NCI-H510A (cell line): ENCODE results near the gene CSMD2.
A peak's percentile ranks its signal among the peaks of the same experiment; 100 is the strongest.

ENCODE experiments used
- DNase-seq: peaks from one replicate; lab custom pipeline; 2025; lab: John Stamatoyannopoulos, UW

Gene CSMD2

GRCh38 chr1:33997127-33998036 lies 167.6 kb downstream of the CSMD2 start:
- DNase-seq = no peak

DNA sequence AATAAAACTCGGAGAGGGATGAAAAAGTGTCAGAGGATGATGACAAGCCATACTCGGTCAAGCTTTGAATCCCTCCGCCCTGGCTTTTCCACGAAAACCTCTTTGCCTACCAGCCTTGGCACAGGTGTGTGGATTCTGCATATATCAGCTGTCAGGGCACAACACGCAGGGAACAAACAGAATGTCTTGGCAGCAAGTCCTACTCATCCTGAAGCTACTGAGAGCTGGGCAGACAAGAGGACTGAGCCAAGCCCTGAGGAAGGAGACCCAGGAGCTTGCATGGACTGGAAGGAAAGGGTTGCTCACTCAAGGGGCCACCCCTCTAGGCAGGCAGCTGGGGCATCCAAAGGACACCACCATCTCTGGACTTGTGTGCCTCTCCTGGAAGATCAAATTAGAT lies 168.7 kb downstream of the CSMD2 start:
- no peak for DNase-seq

DNA sequence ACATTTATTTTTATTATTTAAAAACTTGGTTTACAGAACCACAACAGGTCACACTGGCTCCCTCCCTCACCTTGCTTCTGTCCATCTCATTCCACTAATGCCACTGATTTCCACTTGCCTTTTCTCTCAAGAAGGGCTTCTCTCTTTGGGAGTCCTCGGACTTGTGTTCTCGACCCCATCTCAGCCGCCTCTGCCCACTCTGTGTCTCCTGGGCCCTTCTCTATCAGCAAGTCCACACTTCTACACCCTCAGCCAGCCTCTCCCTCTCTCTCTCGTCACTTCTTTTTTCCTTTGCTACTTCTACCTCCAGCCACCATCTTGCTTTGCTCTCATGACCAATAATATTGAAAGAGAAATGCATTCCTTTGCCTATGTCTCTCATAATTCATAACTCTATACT lies 171.7 kb downstream of the CSMD2 start:
- no peak for DNase-seq

- DNase-seq = no peak
These were observed 174.7 kb downstream of the CSMD2 start for GRCh38 chr1:33990281-33990680.

GRCh38 chr1:33988161-33988560 lies 176.9 kb downstream of the CSMD2 start:
- no peak for DNase-seq

GRCh38 chr1:33986390-33987095 lies 178.5 kb downstream of the CSMD2 start:
- no peak for DNase-seq

DNA sequence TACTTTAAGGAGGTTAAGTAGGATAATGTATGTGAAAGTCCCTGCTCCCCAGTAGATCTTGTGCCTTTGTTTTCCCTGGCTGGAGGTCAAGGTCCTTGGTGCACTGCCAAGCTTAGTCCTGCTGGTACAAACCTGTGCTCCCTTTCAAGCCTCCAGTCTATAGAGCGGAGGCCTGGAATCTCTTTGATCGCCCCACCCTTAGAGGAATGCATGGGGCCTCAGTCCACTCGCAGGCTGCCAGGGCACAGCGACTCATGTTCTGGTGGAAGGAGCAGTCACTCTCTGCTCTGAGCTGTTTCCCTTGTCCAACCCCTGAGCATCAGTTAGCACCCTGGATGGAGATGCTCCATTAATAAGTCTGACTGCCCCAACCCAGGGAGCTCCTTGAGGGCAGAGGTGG lies 179.4 kb downstream of the CSMD2 start:
- no peak for DNase-seq

- DNase-seq = no peak
These were observed 180.0 kb downstream of the CSMD2 start for GRCh38 chr1:33984906-33985565.

GRCh38 chr1:33982419-33982818 lies 182.6 kb downstream of the CSMD2 start:
- DNase-seq = no peak

DNA sequence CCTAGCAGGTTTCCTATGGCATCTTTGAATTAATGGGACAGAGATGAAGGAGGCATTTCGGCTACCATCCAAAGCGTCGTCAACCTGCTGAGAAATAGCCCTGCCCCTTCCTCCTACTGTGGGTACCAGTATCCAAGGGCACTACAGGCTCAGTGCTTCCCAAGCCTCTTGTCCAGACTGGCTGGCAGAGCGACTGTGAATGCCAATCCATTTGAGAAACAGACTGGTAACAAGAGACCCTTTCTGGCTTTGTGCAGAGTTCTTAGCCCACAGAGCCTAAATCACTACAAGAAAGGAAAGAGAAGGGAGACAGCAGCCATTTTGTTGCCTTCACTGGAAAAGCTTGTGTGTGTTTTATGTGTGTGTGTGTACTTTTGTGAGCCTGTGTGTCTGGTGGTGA lies 185.7 kb downstream of the CSMD2 start:
- no peak for DNase-seq

DNA sequence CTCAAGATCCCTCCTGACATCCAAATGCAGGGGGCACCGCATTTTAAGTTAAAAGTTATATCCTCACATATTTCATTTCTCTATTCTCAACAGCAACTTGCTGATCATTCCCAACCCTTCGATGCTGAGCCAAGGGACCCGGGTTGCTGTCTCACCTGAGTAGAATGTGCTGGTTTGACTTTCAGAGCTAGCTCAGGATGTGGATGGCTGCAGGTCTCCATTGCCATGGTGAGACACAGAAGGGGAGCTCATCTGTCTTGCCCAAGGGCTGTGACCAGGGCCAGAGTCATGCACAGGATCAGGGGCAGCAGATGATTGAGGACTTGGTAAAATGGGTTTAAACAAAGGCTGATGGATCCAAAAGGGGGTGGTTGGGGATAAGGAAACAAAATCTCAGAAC lies 189.1 kb downstream of the CSMD2 start:
- no peak for DNase-seq

- no peak for DNase-seq
These were observed 191.1 kb downstream of the CSMD2 start for GRCh38 chr1:33973799-33974545.

DNA sequence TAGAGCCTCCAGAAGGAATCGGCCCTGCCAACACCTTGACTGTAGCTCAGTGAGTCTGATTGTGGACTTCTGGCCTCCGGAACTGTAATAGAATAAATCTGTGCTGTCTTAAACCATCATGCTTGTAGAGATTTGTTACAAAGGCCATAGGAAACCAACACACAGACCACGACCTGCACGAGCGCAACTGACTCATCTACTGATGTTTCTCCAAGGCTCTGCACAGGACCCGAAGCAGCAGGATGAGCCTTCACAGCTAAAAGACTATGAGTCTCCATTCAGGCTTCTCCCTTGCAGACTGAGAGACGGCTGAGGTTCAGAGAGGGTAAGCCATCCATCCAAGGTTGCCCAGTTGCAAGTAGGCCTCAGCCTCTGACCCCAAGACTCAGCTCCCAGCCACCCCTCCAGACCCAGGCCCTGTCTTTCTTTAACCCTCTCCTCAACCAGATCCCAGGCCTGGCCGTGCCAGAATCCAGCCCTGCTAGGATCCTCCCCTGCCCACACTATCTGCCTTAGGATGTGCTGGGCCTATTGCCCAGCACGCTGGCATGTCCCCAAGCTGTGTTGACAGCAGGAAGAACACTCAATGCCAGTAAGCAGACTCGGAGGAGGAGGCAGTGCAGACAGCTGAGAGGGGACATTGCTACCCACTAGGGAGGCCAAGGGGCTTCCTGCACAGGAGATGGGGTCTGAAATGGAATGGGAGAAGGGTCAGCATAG lies 192.2 kb downstream of the CSMD2 start:
- no peak for DNase-seq

DNA sequence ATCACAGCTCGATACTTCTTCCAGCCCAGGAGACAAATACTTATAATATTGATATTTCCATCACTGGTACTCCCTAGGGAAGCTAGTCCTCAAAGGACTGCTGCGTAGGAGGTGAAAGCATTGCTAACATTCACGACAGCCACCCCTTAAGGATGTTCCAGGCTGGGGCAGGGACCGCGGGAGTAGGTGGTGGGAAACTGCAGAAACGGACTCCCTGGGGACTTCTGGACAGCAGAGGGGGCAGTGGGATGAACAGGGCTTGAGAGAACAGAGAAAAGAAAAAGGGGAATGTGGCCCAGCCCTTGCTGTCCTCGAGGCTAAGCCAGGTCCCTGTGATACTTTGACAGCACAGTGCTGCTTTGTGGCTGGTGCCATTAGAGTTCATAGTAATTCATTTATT lies 193.1 kb downstream of the CSMD2 start:
- no peak for DNase-seq

- DNase-seq = no peak
These were observed 193.9 kb downstream of the CSMD2 start for GRCh38 chr1:33971018-33971710.

DNA sequence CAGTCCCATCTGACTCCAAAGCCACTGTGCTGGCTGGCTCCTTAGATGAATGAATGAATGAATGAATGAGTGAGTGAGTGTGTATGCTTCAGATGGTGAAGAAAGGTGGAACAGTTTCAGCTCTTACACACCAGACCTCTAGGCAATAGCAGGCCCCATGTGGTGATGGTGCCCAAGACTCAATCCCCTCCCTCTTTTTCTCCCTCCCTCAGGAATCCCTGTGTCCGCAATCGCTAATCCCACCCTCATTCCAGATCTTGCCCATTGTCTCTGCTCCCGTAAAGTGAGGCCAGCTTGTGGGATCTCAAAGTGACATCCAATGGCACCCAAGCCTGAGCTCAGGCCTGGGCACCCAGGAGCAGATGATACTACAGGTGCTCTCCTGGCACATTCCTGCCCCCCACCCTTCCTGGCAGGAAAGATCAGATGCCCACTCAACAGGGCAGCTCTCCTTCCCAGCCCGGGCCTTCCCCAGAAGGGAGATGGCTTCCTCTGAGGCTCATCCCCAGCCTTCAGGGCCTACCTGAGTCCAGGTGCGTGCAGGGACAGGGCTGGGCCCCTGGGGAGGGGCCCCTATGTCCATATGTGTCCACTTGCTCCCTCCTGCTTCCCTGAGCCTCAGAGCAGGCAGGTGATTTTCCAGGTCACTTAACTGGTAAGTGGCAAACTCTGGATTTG lies 194.7 kb downstream of the CSMD2 start:
- DNase-seq = no peak

GRCh38 chr1:33966346-33967141 lies 198.5 kb downstream of the CSMD2 start:
- peak; percentile 80 for DNase-seq

GRCh38 chr1:33965086-33965485 lies 199.9 kb downstream of the CSMD2 start:
- DNase-seq = no peak

GRCh38 chr1:33962061-33962460 lies 203.0 kb downstream of the CSMD2 start:
- DNase-seq = no peak
